ENCODE results near the gene BBIP1.

Gene BBIP1

DNA sequence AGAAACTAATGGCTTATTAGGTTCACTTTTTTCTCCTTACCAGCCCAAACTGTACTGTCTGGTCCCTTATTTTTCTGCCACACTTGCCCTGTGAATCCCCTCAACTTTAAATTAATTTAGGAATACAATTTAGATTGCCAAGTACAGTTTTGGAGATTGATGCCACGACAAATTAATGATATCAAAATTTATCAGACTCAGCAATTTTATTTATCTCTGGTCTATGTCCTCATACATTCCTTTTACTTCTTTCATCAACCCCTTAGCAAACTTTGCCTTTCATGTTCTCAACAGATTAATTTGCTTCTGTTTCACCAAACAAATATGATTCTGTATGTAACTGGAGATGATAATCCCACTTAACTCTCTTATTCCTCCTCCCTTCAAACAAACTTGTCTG is 38.6 kb upstream of the BBIP1 start:
- TF ChIP-seq ZFP30 (CRISPR knock-in tag; IDR thresholded peaks at IDR 0.05) (no peak), ZNF70 (CRISPR knock-in tag; IDR thresholded peaks at IDR 0.05) (no peak), ISL1 (CRISPR knock-in tag; IDR thresholded peaks at IDR 0.05) (no peak), TOX (CRISPR knock-in tag; IDR thresholded peaks at IDR 0.05; ENCODE audit: borderline replicate concordance) (no peak), RARB (CRISPR knock-in tag; IDR thresholded peaks at IDR 0.05) (no peak), ZNF8 (CRISPR knock-in tag; IDR thresholded peaks at IDR 0.05) (no peak), GLIS3 (CRISPR knock-in tag; IDR thresholded peaks at IDR 0.05) (no peak), ESRRG (CRISPR knock-in tag; IDR thresholded peaks at IDR 0.05) (no peak), ZC3H10 (CRISPR knock-in tag; IDR thresholded peaks at IDR 0.05) (no peak), OSR1 (CRISPR knock-in tag; IDR thresholded peaks at IDR 0.05) (no peak), SNAI2 (CRISPR knock-in tag; IDR thresholded peaks at IDR 0.05) (no peak), CSDC2 (CRISPR knock-in tag; IDR thresholded peaks at IDR 0.05) (no peak)
- TF ChIP-seq, protein P1, sequence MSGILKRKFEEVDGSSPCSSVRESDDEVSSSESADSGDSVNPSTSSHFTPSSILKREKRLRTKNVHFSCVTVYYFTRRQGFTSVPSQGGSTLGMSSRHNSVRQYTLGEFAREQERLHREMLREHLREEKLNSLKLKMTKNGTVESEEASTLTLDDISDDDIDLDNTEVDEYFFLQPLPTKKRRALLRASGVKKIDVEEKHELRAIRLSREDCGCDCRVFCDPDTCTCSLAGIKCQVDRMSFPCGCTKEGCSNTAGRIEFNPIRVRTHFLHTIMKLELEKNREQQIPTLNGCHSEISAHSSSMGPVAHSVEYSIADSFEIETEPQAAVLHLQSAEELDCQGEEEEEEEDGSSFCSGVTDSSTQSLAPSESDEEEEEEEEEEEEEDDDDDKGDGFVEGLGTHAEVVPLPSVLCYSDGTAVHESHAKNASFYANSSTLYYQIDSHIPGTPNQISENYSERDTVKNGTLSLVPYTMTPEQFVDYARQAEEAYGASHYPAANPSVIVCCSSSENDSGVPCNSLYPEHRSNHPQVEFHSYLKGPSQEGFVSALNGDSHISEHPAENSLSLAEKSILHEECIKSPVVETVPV (CRISPR knock-in tag; IDR thresholded peaks at IDR 0.05): no peak
- TF ChIP-seq, protein P2, sequence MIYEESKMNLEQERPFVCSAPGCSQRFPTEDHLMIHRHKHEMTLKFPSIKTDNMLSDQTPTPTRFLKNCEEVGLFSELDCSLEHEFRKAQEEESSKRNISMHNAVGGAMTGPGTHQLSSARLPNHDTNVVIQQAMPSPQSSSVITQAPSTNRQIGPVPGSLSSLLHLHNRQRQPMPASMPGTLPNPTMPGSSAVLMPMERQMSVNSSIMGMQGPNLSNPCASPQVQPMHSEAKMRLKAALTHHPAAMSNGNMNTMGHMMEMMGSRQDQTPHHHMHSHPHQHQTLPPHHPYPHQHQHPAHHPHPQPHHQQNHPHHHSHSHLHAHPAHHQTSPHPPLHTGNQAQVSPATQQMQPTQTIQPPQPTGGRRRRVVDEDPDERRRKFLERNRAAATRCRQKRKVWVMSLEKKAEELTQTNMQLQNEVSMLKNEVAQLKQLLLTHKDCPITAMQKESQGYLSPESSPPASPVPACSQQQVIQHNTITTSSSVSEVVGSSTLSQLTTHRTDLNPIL (CRISPR knock-in tag; IDR thresholded peaks at IDR 0.05; ENCODE audit: low read depth): no peak
- TF ChIP-seq, protein P3, sequence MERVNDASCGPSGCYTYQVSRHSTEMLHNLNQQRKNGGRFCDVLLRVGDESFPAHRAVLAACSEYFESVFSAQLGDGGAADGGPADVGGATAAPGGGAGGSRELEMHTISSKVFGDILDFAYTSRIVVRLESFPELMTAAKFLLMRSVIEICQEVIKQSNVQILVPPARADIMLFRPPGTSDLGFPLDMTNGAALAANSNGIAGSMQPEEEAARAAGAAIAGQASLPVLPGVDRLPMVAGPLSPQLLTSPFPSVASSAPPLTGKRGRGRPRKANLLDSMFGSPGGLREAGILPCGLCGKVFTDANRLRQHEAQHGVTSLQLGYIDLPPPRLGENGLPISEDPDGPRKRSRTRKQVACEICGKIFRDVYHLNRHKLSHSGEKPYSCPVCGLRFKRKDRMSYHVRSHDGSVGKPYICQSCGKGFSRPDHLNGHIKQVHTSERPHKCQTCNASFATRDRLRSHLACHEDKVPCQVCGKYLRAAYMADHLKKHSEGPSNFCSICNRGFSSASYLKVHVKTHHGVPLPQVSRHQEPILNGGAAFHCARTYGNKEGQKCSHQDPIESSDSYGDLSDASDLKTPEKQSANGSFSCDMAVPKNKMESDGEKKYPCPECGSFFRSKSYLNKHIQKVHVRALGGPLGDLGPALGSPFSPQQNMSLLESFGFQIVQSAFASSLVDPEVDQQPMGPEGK (CRISPR knock-in tag; IDR thresholded peaks at IDR 0.05; ENCODE audit: borderline replicate concordance): no peak
- TF ChIP-seq, protein P4, sequence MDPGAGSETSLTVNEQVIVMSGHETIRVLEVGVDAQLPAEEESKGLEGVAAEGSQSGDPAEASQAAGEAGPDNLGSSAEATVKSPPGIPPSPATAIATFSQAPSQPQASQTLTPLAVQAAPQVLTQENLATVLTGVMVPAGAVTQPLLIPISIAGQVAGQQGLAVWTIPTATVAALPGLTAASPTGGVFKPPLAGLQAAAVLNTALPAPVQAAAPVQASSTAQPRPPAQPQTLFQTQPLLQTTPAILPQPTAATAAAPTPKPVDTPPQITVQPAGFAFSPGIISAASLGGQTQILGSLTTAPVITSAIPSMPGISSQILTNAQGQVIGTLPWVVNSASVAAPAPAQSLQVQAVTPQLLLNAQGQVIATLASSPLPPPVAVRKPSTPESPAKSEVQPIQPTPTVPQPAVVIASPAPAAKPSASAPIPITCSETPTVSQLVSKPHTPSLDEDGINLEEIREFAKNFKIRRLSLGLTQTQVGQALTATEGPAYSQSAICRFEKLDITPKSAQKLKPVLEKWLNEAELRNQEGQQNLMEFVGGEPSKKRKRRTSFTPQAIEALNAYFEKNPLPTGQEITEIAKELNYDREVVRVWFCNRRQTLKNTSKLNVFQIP (CRISPR knock-in tag; IDR thresholded peaks at IDR 0.05; ENCODE audit: borderline replicate concordance, low read depth): no peak
- no peak for ATAC-seq

DNA sequence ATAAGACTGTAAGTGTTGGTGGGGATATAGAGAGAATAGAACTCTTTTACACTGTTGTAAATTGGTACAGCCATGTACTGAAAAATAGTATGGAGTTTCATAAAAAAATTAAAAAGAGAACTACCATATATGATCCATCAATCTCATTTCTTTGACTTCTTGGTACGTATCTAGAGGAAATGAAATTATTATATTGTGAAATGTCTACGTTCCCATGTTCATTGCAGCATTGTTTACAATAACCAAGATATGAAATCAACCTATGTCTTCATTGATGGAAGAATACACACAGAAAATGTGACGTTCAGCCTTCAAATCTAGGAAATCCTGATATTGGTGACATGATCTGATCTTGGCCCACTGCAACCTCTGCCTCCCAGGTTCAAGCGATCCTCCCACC is 32.4 kb upstream of the BBIP1 start:
- TF ChIP-seq, protein P1 (CRISPR knock-in tag; IDR thresholded peaks at IDR 0.05): no peak
- TF ChIP-seq RARB (CRISPR knock-in tag; IDR thresholded peaks at IDR 0.05) (no peak), ESRRG (CRISPR knock-in tag; IDR thresholded peaks at IDR 0.05) (no peak), TOX (CRISPR knock-in tag; IDR thresholded peaks at IDR 0.05; ENCODE audit: borderline replicate concordance) (no peak), CSDC2 (CRISPR knock-in tag; IDR thresholded peaks at IDR 0.05) (no peak), ARNTL (CRISPR knock-in tag; IDR thresholded peaks at IDR 0.05; ENCODE audit: borderline replicate concordance, low read depth) (no peak), ZNF70 (CRISPR knock-in tag; IDR thresholded peaks at IDR 0.05) (no peak), GLIS3 (CRISPR knock-in tag; IDR thresholded peaks at IDR 0.05) (no peak)
- TF ChIP-seq, protein P4 (CRISPR knock-in tag; IDR thresholded peaks at IDR 0.05; ENCODE audit: borderline replicate concordance, low read depth): no peak
- ATAC-seq: no peak

DNA sequence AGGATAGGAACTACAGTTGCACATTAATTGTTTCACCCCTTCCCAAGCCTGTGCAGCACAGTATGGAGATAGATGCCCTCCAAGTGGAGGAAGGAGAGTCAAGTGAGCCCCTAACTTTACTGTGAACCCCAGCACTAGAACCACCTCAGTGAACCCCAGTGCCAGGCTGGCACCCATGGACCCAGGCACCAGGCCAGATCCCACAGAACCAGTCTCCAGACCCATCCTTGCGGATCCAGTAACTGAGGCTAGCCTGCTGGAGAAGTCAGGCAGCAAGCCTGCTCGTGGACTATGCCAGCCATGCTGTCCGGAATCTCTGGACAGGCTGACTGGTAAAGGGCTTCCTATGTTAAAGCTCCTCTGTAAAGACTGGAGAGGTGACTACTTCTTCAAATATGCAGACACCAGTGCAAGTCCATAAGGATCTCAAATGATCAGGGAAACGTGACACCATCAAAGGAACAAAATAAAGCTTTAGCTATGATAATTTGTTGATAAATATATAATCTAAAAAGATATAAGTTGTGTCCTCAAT is 28.1 kb upstream of the BBIP1 start:
- TF ChIP-seq, protein P3 (CRISPR knock-in tag; IDR thresholded peaks at IDR 0.05; ENCODE audit: borderline replicate concordance): no peak
- TF ChIP-seq, protein P2 (CRISPR knock-in tag; IDR thresholded peaks at IDR 0.05; ENCODE audit: low read depth): no peak
- TF ChIP-seq ZC3H10 (CRISPR knock-in tag; IDR thresholded peaks at IDR 0.05): no peak
- no peak for ATAC-seq

Data from SK-N-SH treated with all-trans-retinoic acid at 6 μM for 48 hours (cell line).